ENCODE measurements around the gene GNPAT. TPM values are rescaled to one million over a fixed set of nuclear protein-coding genes. Genes with fewer than 3 reads are reported as not detected.

The GNPAT gene
- total RNA-seq, 2 experiments from 2014 or later: 11.8 to 12.8 TPM

- intact Hi-C loops (cut with DNase I, micrococcal nuclease): loop anchor here in 1 of 2 experiments (10.0 kb wide), 1 partner anchor 205 kb away; no protein-coding TSS in a partner anchor
- Histone ChIP-seq H3K4me1 (ENCODE audit: insufficient read depth, low read length) (no peaks in the 10 kb centered on the region), H3K27ac (ENCODE audit: low read depth in 1 of 2, low read length in 2 of 2) (no peak overlapping the region), H3K27me3 (ENCODE audit: control insufficient read depth in 1 of 2, insufficient read depth in 2 of 2, low read length in 2 of 2) (no peaks in the 10 kb centered on the region), H3K4me3 (ENCODE audit: low read length) (no peak overlapping the region), H3K36me3 (ENCODE audit: insufficient read depth, low read length) (peaks cover 20% of the 10 kb centered on the region), H3K9me3 (ENCODE audit: control insufficient read depth in 1 of 2, insufficient read depth in 1 of 2, low read length in 2 of 2) (no peaks in the 10 kb centered on the region)
- TF ChIP-seq CTCF (IDR thresholded peaks at IDR 0.05): no peak
- ATAC-seq (ENCODE audit: poor library complexity) (no peak), DNase-seq (no peak)
- Mint-ChIP-seq H3K27me3 (no peaks in the 10 kb centered on the region), H3K4me1 (ENCODE audit: low read depth) (peaks cover 4% of the 10 kb centered on the region), H3K27ac (no peak overlapping the region), H3K9me3 (no peaks in the 10 kb centered on the region), H3K4me3 (no peak overlapping the region), H3K36me3 (ENCODE audit: low read depth) (peaks cover 13% of the 10 kb centered on the region)
- ChIA-PET POLR2A (interaction anchor here (0.6 kb wide), 1 partner anchor 131 kb away, joined by 3 read pairs; no protein-coding TSS in a partner anchor), CTCF (no interaction called here)
Observed at GRCh38 chr1:231219422-231220401, 21.3 kb upstream of the GNPAT start.

- Mint-ChIP-seq H3K4me3 (no peak overlapping the region), H3K27me3 (no peaks in the 10 kb centered on the region), H3K4me1 (ENCODE audit: low read depth) (no peaks in the 10 kb centered on the region), H3K27ac (no peak overlapping the region), H3K36me3 (ENCODE audit: low read depth) (peaks cover 24% of the 10 kb centered on the region), H3K9me3 (no peaks in the 10 kb centered on the region)
- DNase-seq: no peak
- Histone ChIP-seq H3K4me1 (ENCODE audit: insufficient read depth, low read length) (no peaks in the 10 kb centered on the region), H3K27me3 (ENCODE audit: control insufficient read depth in 1 of 2, insufficient read depth in 2 of 2, low read length in 2 of 2) (no peaks in the 10 kb centered on the region), H3K9me3 (ENCODE audit: control insufficient read depth in 1 of 2, insufficient read depth in 1 of 2, low read length in 2 of 2) (no peaks in the 10 kb centered on the region), H3K27ac (ENCODE audit: low read depth in 1 of 2, low read length in 2 of 2) (no peak overlapping the region), H3K36me3 (ENCODE audit: insufficient read depth, low read length) (peaks cover 31% of the 10 kb centered on the region), H3K4me3 (ENCODE audit: low read length) (no peak overlapping the region)
- intact Hi-C loops (cut with DNase I, micrococcal nuclease): no loop called here
- ATAC-seq (ENCODE audit: poor library complexity): no peak
- ChIA-PET CTCF (no interaction called here), POLR2A (interaction anchor here (0.6 kb wide), 1 partner anchor 132 kb away, joined by 3 read pairs; no protein-coding TSS in a partner anchor)
- TF ChIP-seq CTCF (IDR thresholded peaks at IDR 0.05): no peak
Observed at GRCh38 chr1:231220801-231221200, 20.2 kb upstream of the GNPAT start.

GRCh38 chr1:231226156-231226555 lies 14.9 kb upstream of the GNPAT start:
- no peak overlapping the region for H3K4me3 ChIP-seq (ENCODE audit: low read length)
- no peaks in the 10 kb centered on the region for H3K9me3 Mint-ChIP-seq
- H3K27ac Mint-ChIP-seq: no peak overlapping the region
- peaks cover 20% of the 10 kb centered on the region for H3K4me1 Mint-ChIP-seq (ENCODE audit: low read depth)
- peaks cover 69% of the 10 kb centered on the region for H3K36me3 Mint-ChIP-seq (ENCODE audit: low read depth)
- H3K4me3 Mint-ChIP-seq: no peak overlapping the region
- ChIA-PET CTCF (no interaction called here), POLR2A (no interaction called here)
- H3K9me3 ChIP-seq (ENCODE audit: control insufficient read depth in 1 of 2, insufficient read depth in 1 of 2, low read length in 2 of 2): no peaks in the 10 kb centered on the region
- intact Hi-C loops (cut with DNase I, micrococcal nuclease): no loop called here
- H3K4me1 ChIP-seq (ENCODE audit: insufficient read depth, low read length): no peaks in the 10 kb centered on the region
- DNase-seq: no peak
- ATAC-seq (ENCODE audit: poor library complexity): no peak
- peaks cover 70% of the 10 kb centered on the region for H3K36me3 ChIP-seq (ENCODE audit: insufficient read depth, low read length)
- no peaks in the 10 kb centered on the region for H3K27me3 Mint-ChIP-seq
- no peak for TF ChIP-seq CTCF (IDR thresholded peaks at IDR 0.05)
- H3K27ac ChIP-seq (ENCODE audit: low read depth in 1 of 2, low read length in 2 of 2): no peak overlapping the region
- H3K27me3 ChIP-seq (ENCODE audit: control insufficient read depth in 1 of 2, insufficient read depth in 2 of 2, low read length in 2 of 2): no peaks in the 10 kb centered on the region

Measured in CD4-positive, alpha-beta T cell (primary cell).